ACC112 (cell line): ENCODE results near the gene MSANTD3.
"Not testable (repeated sequence)": the region's sequence is repeated elsewhere in the genome, so short reads cannot be mapped to it uniquely, and the experiment has no call there.

Experiments used
- H2AFZ ChIP-seq: fragments of 200-600 bp; sonication (generic); one replicate; pipeline ENCODE4 v1.6.0; 2017; ENCODE audit warnings: antibody characterized with exemption, low read length; ENCODE audit not compliant: unreplicated experiment
- H3K27ac ChIP-seq: fragments of 200-600 bp; sonication (generic); 2 replicates; pipeline ENCODE4 v1.5.1; 2014; ENCODE audit warnings: low read depth, mild to moderate bottlenecking, antibody characterized with exemption, low read length, moderate library complexity
- H3K27me3 ChIP-seq: fragments of 200-600 bp; sonication (generic); 2 replicates; pipeline ENCODE4 v1.6.1; 2014; ENCODE audit warnings: mild to moderate bottlenecking, antibody characterized with exemption, low read length, moderate library complexity, mixed read lengths; ENCODE audit not compliant: insufficient read depth
- H3K36me3 ChIP-seq: fragments of 200-600 bp; sonication (generic); 2 replicates; pipeline ENCODE4 v1.6.1; 2016; ENCODE audit warnings: mild to moderate bottlenecking, antibody characterized with exemption, low read length, moderate library complexity, mixed read lengths; ENCODE audit not compliant: insufficient read depth
- H3K4me1 ChIP-seq: fragments of 200-600 bp; sonication (generic); one replicate; pipeline ENCODE4 v1.6.1; 2016; ENCODE audit warnings: low read length, mixed read lengths; ENCODE audit not compliant: insufficient read depth, unreplicated experiment, control insufficient read depth
- H3K4me3 ChIP-seq: fragments of 200-600 bp; sonication (generic); 2 replicates; pipeline ENCODE4 v1.5.1; 2014; ENCODE audit warnings: mild to moderate bottlenecking, low read depth, low read length
- H3K79me2 ChIP-seq: fragments of 200-600 bp; sonication (generic); one replicate; pipeline ENCODE4 v1.6.0; 2016; ENCODE audit warnings: low read length; ENCODE audit not compliant: control insufficient read depth, unreplicated experiment, insufficient read depth

Gene MSANTD3

GRCh38 chr9:100426530-100427365 lies at the start of gene MSANTD3:
MSANTD3 (plus strand) TSS chr9:100427143; CDS start chr9:100441939, 14,796 bp downstream.
- Histone ChIP-seq H3K27ac (peak within 1 kb of the TSS; percentile 98), H2AFZ (peak within 1 kb of the TSS; percentile 79), H3K4me1 (peaks cover 31% of the 10 kb centered on the region), H3K4me3 (peak within 1 kb of the TSS; percentile 89), H3K36me3 (no peaks in the 10 kb centered on the region), H3K27me3 (no peaks in the 10 kb centered on the region), H3K79me2 (peaks cover 38% of the 10 kb centered on the region)

GRCh38 chr9:100379862-100380261 lies 47.1 kb upstream of the MSANTD3 start:
- no peaks in the 10 kb centered on the region for H3K27me3 ChIP-seq
- H3K4me1 ChIP-seq = peaks cover 14% of the 10 kb centered on the region
- H3K36me3 ChIP-seq = no peaks in the 10 kb centered on the region
- H3K4me3 ChIP-seq = no peak overlapping the region
- peak overlapping the region; percentile 76 for H2AFZ ChIP-seq
- no peaks in the 10 kb centered on the region for H3K79me2 ChIP-seq
- peak overlapping the region; percentile 85 for H3K27ac ChIP-seq

GRCh38 chr9:100392989-100393388 lies 34.0 kb upstream of the MSANTD3 start:
- not testable (repeated sequence) for H3K4me3 ChIP-seq, H3K79me2 ChIP-seq, H3K4me1 ChIP-seq, H3K27me3 ChIP-seq, H2AFZ ChIP-seq, H3K27ac ChIP-seq, H3K36me3 ChIP-seq

GRCh38 chr9:100394032-100394695 lies 32.8 kb upstream of the MSANTD3 start:
- Histone ChIP-seq H3K27me3 (no peaks in the 10 kb centered on the region), H3K36me3 (no peaks in the 10 kb centered on the region), H3K27ac (no peak overlapping the region), H3K4me1 (peaks cover 6% of the 10 kb centered on the region), H2AFZ (no peak overlapping the region), H3K4me3 (no peak overlapping the region), H3K79me2 (no peaks in the 10 kb centered on the region)

- H2AFZ ChIP-seq = peak overlapping the region; percentile 12
- H3K4me3 ChIP-seq = no peak overlapping the region
- no peaks in the 10 kb centered on the region for H3K27me3 ChIP-seq
- no peaks in the 10 kb centered on the region for H3K36me3 ChIP-seq
- no peaks in the 10 kb centered on the region for H3K79me2 ChIP-seq
- H3K27ac ChIP-seq = no peak overlapping the region
- peaks cover 6% of the 10 kb centered on the region for H3K4me1 ChIP-seq
Measured at GRCh38 chr9:100394816-100395215, 32.1 kb upstream of the MSANTD3 start.

GRCh38 chr9:100396769-100397168 lies 30.2 kb upstream of the MSANTD3 start:
- H3K27me3 ChIP-seq = no peaks in the 10 kb centered on the region
- no peak overlapping the region for H3K27ac ChIP-seq
- no peaks in the 10 kb centered on the region for H3K36me3 ChIP-seq
- no peak overlapping the region for H3K4me3 ChIP-seq
- H3K79me2 ChIP-seq = no peaks in the 10 kb centered on the region
- H2AFZ ChIP-seq = no peak overlapping the region
- H3K4me1 ChIP-seq = peaks cover 6% of the 10 kb centered on the region

- Histone ChIP-seq H3K27me3 (no peaks in the 10 kb centered on the region), H3K79me2 (no peaks in the 10 kb centered on the region), H3K27ac (no peak overlapping the region), H3K36me3 (no peaks in the 10 kb centered on the region), H3K4me3 (no peak overlapping the region), H2AFZ (no peak overlapping the region), H3K4me1 (peaks cover 6% of the 10 kb centered on the region)
Measured at GRCh38 chr9:100397529-100398266, 29.2 kb upstream of the MSANTD3 start.

- no peak overlapping the region for H3K4me3 ChIP-seq
- H3K4me1 ChIP-seq = no peaks in the 10 kb centered on the region
- no peaks in the 10 kb centered on the region for H3K36me3 ChIP-seq
- no peaks in the 10 kb centered on the region for H3K79me2 ChIP-seq
- no peak overlapping the region for H2AFZ ChIP-seq
- no peak overlapping the region for H3K27ac ChIP-seq
- H3K27me3 ChIP-seq = no peaks in the 10 kb centered on the region
Measured at GRCh38 chr9:100401042-100401441, 25.9 kb upstream of the MSANTD3 start.

GRCh38 chr9:100406962-100407361 lies 20.0 kb upstream of the MSANTD3 start:
- Histone ChIP-seq H3K36me3 (no peaks in the 10 kb centered on the region), H2AFZ (no peak overlapping the region), H3K4me1 (no peaks in the 10 kb centered on the region)

GRCh38 chr9:100408546-100409175 lies 18.3 kb upstream of the MSANTD3 start:
- Histone ChIP-seq H3K4me1 (no peaks in the 10 kb centered on the region), H3K36me3 (no peaks in the 10 kb centered on the region), H2AFZ (no peak overlapping the region), H3K4me3 (no peak overlapping the region), H3K27ac (no peak overlapping the region), H3K79me2 (no peaks in the 10 kb centered on the region), H3K27me3 (no peaks in the 10 kb centered on the region)

More at GRCh38 chr9:100406962-100407361, 20.0 kb upstream of the MSANTD3 start:
- no peaks in the 10 kb centered on the region for H3K79me2 ChIP-seq
- no peak overlapping the region for H3K27ac ChIP-seq
- H3K4me3 ChIP-seq = no peak overlapping the region
- H3K27me3 ChIP-seq = no peaks in the 10 kb centered on the region
